HG03060 (cell line): ENCODE results near the gene CST3.
"Not testable (repeated sequence)": the region's sequence is repeated elsewhere in the genome, so short reads cannot be mapped to it uniquely, and the experiment has no call there.

Experiments used
- ATAC-seq: cut with Tn5 transposase; IDR thresholded peaks from one replicate; pipeline ENCODE4 v1.9.1; 2021; ENCODE audit warnings: low read depth, moderate number of reproducible peaks; ENCODE audit not compliant: unreplicated experiment

The CST3 gene

DNA sequence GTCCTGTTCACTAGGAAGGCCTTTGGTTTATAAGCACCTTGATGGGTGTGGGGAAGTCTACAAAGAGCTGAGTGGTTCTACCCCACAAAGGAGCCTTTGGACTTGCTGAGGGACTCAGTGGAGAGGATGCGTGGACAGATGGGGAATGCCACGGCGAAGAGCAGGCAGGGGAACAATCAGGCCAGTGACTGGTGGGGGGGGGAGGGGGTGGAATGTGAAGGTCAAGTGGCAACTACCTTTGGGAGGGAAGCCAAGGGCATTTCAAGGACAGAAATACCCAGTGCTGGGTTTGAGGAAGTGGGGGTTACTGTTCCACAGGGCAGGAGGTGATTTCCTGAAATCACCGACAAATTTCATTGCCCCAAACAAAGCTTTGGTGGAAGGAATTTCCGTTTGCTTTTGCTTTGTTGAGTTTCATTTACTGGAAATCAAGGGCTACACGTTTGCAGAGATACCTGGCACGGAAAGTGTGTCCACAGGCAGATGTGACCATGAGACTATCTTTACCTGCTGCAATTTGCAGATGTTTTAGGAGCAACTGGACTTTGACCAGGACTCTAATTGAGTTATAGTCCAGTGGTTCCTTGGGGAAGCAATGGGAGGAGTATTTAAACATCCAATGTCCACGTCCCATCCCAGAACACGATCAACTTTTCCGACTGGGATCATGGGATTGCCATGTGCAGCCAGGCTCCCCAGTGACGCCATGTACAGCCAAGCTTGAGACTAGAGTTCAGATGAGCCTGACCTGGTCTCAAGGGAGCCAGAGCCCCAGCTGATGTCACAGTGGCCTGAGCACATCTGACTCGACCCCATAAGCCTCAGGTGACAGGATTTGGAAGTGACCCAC is 8.0 kb downstream of the CST3 start:
- no peak for ATAC-seq

DNA sequence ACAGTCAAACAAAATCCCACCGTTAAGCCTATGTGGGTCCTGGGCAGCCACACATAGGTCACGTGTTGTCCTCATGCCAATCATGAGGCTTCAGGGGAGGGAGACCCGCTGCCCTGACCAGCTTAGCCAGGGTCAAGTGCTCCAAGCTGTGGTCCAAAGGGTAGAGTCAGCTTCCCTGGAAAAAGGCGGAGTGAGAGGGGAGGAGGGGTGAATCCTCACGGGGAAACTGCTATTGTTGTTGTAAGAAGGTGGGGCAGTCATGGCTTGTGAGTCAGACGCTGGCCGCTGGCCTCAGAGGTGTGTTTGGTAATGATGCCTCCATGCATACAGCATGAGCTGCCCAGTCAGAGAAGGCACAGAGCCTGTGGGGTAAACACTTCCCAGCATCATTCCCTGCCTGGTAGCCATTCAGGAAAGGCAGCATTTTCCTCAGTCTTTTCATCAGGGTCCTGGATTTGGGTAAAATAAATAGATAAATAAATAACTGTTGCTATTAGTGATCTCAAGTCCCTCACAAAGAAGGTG is 8.7 kb downstream of the CST3 start:
- ATAC-seq: no peak

DNA sequence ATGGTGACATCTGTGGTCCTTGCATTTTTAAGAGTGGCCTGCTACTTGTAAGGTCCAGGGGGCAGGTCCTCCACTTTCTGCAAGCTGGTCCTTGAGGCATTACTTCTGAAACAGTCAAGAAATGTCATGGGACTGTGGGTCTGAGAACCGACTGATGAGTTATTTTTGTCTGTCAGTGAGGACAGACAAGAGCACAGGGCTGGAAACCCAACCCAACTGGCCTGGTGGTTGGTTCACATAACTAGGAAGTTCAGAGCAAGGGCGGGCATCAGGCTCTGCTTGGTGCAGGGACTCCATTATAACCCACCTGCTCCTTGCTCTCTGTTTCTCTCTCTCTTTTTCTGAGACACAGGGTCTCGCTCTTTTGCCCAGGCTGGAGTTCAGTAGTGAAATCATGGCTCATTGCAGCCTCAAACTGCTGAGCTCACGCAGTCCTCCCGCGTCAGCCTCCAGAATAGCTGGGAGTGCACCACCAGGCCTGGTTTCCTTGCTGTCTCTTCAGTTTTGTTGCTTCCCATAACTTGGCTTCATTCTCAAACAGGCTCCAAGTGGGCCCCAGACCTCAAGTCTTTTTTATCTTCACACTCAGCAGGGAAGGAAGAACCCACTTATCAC is 9.2 kb downstream of the CST3 start:
- ATAC-seq: no peak

- ATAC-seq: no peak
These were observed 10.3 kb downstream of the CST3 start for GRCh38 chr20:23627501-23627900.

DNA sequence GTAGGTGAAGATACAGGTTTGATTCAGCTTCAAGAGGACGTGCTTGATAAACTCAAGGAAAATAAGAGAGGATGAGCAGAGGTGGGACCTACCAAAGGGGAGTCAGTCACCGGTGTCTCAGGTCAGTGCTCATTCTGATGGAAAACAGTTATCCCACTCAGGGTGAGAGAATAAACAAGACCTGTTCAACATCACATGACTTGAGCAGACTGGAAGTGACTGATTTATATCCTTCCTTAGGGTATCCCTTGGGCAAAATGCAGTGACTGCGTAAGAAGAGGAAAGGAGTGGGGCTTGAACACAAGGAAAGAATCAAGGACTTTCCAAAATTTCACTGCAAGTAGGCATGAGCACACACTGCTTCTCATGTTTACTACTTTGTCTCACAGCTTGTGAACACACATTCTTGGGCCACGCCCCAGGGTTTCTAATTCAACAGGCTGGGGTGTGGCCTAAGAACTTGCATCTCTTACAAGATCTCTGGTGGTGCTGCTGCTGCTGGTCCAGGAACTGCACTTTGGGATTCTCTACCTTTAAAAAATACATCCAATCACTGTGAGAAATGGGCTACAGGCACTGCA is 11.6 kb downstream of the CST3 start:
- no peak for ATAC-seq

- peak; percentile 55 for ATAC-seq
These were observed 12.4 kb downstream of the CST3 start for GRCh38 chr20:23625236-23625964.

DNA sequence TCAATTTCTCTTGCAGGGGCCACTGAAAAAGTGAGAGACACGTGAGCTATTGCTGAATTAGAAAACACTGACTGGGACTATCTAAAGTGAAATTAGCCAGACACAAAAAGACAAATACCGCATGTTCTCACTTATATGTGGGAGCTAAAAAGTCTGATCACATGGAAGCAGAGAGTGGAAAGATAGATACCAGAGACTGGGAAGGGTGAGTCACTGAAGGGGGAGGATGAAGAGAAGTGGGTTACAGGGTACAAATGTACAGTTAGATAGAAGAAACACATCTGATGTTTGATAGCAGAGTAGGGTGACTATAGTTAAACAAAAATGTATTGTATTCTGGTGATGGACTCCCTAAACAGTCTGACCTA is 13.4 kb downstream of the CST3 start:
- ATAC-seq: no peak

GRCh38 chr20:23623666-23624323 is 14.0 kb downstream of the CST3 start:
- ATAC-seq: no peak

DNA sequence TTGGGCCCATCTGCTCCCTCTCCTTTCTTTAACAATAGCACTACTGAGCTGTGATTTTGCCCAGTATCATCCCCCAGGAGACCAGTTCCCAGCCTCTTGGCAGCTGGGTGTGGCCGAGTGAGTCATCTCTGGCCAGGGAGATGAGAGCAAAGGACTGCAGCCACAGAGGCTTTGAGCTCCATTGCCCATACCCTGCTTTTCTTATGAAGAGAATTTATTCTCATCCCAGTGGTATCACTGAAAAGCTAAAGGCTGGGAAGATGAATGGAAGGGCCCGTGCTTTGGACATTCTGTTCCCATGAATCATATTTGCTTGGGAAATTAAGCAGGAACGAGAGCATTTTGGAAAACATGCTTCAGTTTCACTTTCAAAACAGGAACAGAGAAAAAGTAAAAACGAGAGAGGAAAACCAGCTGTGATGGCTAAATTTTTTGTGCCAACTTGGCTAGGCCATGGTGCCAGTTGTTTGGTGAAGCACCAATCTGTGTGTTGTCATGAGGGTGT is 14.9 kb downstream of the CST3 start:
- no peak for ATAC-seq

GRCh38 chr20:23622401-23622800 is 15.4 kb downstream of the CST3 start:
- ATAC-seq: not testable (repeated sequence)

GRCh38 chr20:23620670-23621386 is 16.9 kb downstream of the CST3 start:
- ATAC-seq: not testable (repeated sequence)

- ATAC-seq: no peak
These were observed 23.6 kb downstream of the CST3 start for GRCh38 chr20:23614163-23614562.

DNA sequence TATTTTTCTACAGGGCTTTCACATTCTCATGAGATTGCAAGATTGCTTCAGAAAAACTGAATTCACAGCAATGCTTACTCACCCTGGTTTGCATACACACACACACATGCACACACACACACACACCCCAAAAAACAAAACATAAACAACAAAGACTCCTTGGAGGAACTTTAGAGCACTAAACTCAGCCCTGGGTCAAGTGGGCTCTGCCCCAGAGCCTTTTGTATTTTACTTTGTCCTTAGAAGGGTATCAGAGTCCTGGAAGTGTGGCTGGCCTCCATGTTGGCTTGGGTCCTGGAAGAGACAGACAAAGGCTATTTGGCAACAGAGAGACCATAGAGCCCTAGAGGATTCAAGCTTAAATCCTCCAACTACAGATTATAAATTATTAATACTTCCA is 24.1 kb downstream of the CST3 start:
- ATAC-seq: no peak

GRCh38 chr20:23612396-23612795 is 25.4 kb downstream of the CST3 start:
- ATAC-seq: no peak

DNA sequence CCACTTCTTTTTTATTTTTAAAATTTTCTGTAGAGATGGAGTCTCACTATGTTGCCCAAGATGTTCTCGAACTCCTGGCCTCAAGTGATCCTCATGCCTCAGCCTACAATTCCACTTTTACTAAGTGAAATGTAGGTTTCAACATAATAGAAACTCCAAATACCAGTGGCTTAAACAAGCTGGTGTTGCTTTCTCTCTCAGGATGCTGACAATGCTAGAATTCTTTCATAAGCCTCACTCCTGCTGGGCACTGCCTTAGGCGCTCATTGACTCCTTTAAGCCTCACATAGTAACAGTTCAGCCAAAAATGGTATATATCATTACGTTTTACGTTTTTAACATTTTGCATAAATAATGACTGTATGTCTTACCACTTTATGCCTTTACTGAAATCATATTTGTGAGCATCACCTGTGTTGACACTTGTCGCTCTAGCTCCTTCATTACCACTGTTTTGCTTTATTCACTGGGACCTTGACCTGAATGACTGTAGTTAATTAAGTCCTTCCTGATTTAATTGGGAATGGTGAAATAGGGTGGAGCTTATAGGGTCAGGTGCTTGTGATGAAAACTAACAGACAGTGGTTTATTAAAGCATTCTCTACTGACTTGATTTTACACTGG is 28.2 kb downstream of the CST3 start:
- ATAC-seq: no peak

- ATAC-seq: no peak
These were observed 29.4 kb downstream of the CST3 start for GRCh38 chr20:23608251-23608846.

- no peak for ATAC-seq
These were observed 30.1 kb downstream of the CST3 start for GRCh38 chr20:23607497-23608245.

DNA sequence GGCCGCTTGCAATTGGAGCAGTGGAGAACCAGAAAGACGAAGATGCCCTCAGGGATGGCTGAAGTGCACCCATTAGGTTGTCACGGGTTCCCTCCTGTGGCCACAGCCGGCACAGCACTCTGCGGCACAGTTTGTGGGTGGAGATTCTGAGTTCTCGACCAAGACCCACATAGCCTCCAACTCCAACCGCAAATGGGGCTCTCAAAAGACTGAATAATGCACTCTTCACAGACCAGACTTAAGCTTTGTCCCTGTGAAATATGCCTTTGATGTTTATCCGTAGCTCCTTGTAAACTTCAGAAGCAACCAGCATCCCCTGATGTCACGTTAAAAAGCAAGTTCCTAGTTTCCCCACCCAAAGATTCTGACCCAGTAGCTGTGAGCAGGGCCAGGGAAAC is 31.1 kb downstream of the CST3 start:
- ATAC-seq: no peak
